Thyroid gland (tissue), 4 donors: ENCODE data around the gene GALE. TPM values are rescaled to one million over a fixed set of nuclear protein-coding genes. Genes with fewer than 3 reads are reported as not detected.

Experiments
- DNase-seq, 2 donors: peaks; one replicate each; pipeline ENCODE4 v3.0.0-alpha.2; 2019
- H3K27ac ChIP-seq, 3 donors: fragments of 200-600 bp; sonication (generic); 1 replicate in 2 of 3; 2 replicates in 1 of 3; pipeline ENCODE4 v1.5.1; 2016 to 2019; ENCODE audit warnings: mild to moderate bottlenecking in 1 of 3, moderate library complexity in 1 of 3
- H3K27me3 ChIP-seq: fragments of 200-600 bp; sonication (generic); one replicate; pipeline ENCODE4 v1.5.1; 2019
- H3K36me3 ChIP-seq, 2 donors: fragments of 200-600 bp; sonication (generic); one replicate each; pipeline ENCODE4 v1.5.1; 2016 to 2019
- H3K4me1 ChIP-seq, 2 donors: fragments of 200-600 bp; sonication (generic); one replicate each; pipeline ENCODE4 v1.5.1; 2017 to 2019
- H3K4me3 ChIP-seq, 3 donors: fragments of 200-600 bp; sonication (generic); replicated peaks in 1 of 3; 1 replicate in 2 of 3; 2 replicates in 1 of 3; pipeline ENCODE4 v1.5.1; 2016; ENCODE audit warnings: mild to moderate bottlenecking in 1 of 3
- H3K9me3 ChIP-seq: fragments of 200-600 bp; sonication (generic); one replicate; pipeline ENCODE4 v1.5.1; 2017
- CTCF ChIP-seq, 6 experiments: fragments of 200-600 bp in 3 of 6; fragments of 450-650 bp in 3 of 6; sonication (generic) in 3 of 6; IDR thresholded peaks; one replicate each; pipeline ENCODE4 v1.5.1; 2016 to 2019; ENCODE audit warnings: antibody characterized with exemption in 6 of 6, mild to moderate bottlenecking in 2 of 6, inconsistent platforms in 1 of 6, moderate library complexity in 1 of 6
- POLR2A ChIP-seq, 2 donors: fragments of 450-650 bp; IDR thresholded peaks; one replicate each; pipeline ENCODE4 v1.6.1; 2017; ENCODE audit warnings: antibody characterized with exemption in 2 of 2, mild to moderate bottlenecking in 2 of 2, moderate library complexity in 1 of 2
- WGBS, 2 donors: methylation state at CpG; one replicate each; pipeline ENCODE4 v1.1.5; 2017; 5-methylcytosine and 5-hydroxymethylcytosine counted together
- intact Hi-C: fragments of 100-400 bp; cut with DNase I; formaldehyde crosslinking; loops from one replicate; pipeline ENCODE4 v1.15.1; 2023
- total RNA-seq, 4 donors: library from RNA; depleted of rRNA; stranded (reverse); fragments of >200 nt; gene quantifications; one replicate each; pipeline ENCODE4 v1.2.3, GENCODE V29; 2016

GALE gene
- total RNA-seq, 4 donors from 2014 or later = 4.6 to 12.6 (median 8.4) TPM

- no peak for TF ChIP-seq POLR2A (IDR thresholded peaks at IDR 0.05)
- TF ChIP-seq CTCF (IDR thresholded peaks at IDR 0.05) = no peak
- peaks cover 2 to 5% of the 10 kb centered on the region in 2 donors for H3K4me1 ChIP-seq
- H3K27ac ChIP-seq = no peak overlapping the region
- H3K27me3 ChIP-seq = no peaks in the 10 kb centered on the region
- peaks cover 0 to 4% of the 10 kb centered on the region in 2 donors for H3K36me3 ChIP-seq
- no peak for DNase-seq
- WGBS, 2 donors = 83 to 85% methylated on average over 5 of the region's 5 CpGs
- H3K4me3 ChIP-seq = no peak overlapping the region
- intact Hi-C loops = no loop called here
- H3K9me3 ChIP-seq = no peaks in the 10 kb centered on the region
These were observed 31.8 kb downstream of the GALE start for GRCh38 chr1:23768733-23769132.

GRCh38 chr1:23763041-23763577 lies 37.4 kb downstream of the GALE start:
- Histone ChIP-seq H3K27me3 (no peaks in the 10 kb centered on the region), H3K4me1 (no peaks in the 10 kb centered on the region), H3K36me3 (peaks cover 30 to 35% of the 10 kb centered on the region in 2 donors), H3K27ac (no peak overlapping the region), H3K4me3 (no peak overlapping the region), H3K9me3 (no peaks in the 10 kb centered on the region)
- intact Hi-C loops = no loop called here
- DNase-seq = no peak
- TF ChIP-seq POLR2A (IDR thresholded peaks at IDR 0.05) (no peak), CTCF (IDR thresholded peaks at IDR 0.05) (no peak)
- WGBS, 2 donors = 83 to 92% methylated on average over 7 of the region's 7 CpGs

DNA sequence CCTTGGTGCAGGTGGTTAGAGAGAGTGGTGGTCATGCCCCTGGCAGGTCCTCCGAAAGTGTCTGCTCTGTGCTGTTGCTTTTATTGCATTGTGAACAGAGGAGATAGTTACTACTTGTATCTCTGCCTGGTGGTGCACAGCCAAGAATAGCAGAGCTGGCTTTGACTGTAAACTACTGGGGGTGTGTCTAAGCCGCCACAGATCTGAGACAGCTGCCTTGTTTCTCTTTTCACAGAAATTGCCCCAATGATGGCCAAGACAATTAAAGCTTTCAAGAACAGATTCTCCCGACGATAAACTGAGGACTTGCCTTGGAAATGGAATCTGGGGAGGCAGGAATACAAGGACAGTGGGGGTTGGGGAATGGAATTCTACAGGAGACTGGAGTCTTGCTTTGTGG lies 41.3 kb downstream of the GALE start:
- Histone ChIP-seq H3K4me3 (no peak overlapping the region), H3K27me3 (no peaks in the 10 kb centered on the region), H3K27ac (no peak overlapping the region), H3K4me1 (no peaks in the 10 kb centered on the region), H3K36me3 (peaks cover 66 to 67% of the 10 kb centered on the region in 2 donors), H3K9me3 (no peaks in the 10 kb centered on the region)
- TF ChIP-seq POLR2A (IDR thresholded peaks at IDR 0.05) (no peak), CTCF (IDR thresholded peaks at IDR 0.05) (no peak)
- intact Hi-C loops = no loop called here
- DNase-seq = no peak
- 61 to 78% methylated on average over 4 of the region's 4 CpGs for WGBS, 2 donors

- WGBS, 2 donors = 92 to 100% methylated on average over 1 of the region's 1 CpG
- DNase-seq = no peak
- Histone ChIP-seq H3K27ac (no peak overlapping the region), H3K4me3 (no peak overlapping the region), H3K36me3 (peaks cover 80 to 81% of the 10 kb centered on the region in 2 donors), H3K4me1 (peaks cover 0 to 7% of the 10 kb centered on the region in 2 donors), H3K27me3 (no peaks in the 10 kb centered on the region), H3K9me3 (no peaks in the 10 kb centered on the region)
- no peak for TF ChIP-seq POLR2A (IDR thresholded peaks at IDR 0.05)
- no peak for TF ChIP-seq CTCF (IDR thresholded peaks at IDR 0.05)
- intact Hi-C loops = no loop called here
These were observed 42.7 kb downstream of the GALE start for GRCh38 chr1:23757812-23758211.

GRCh38 chr1:23756676-23757075 lies 43.9 kb downstream of the GALE start:
- DNase-seq = no peak
- H3K4me3 ChIP-seq = no peak overlapping the region
- TF ChIP-seq CTCF (IDR thresholded peaks at IDR 0.05) (no peak), POLR2A (IDR thresholded peaks at IDR 0.05) (no peak)
- no peaks in the 10 kb centered on the region for H3K9me3 ChIP-seq
- peaks cover 90 to 92% of the 10 kb centered on the region in 2 donors for H3K36me3 ChIP-seq
- 84 to 92% methylated on average over 3 of the region's 3 CpGs for WGBS, 2 donors
- H3K27me3 ChIP-seq = no peaks in the 10 kb centered on the region
- intact Hi-C loops = no loop called here
- peaks cover 10 to 17% of the 10 kb centered on the region in 2 donors for H3K4me1 ChIP-seq
- H3K27ac ChIP-seq = no peak overlapping the region
